ENCODE results near the gene NDP.

Gene NDP

GRCh38 chrX:43985511-43985910 lies 12.3 kb upstream of the NDP start:
- ATAC-seq, result no peak
- Mint-ChIP-seq H3K36me3 (ENCODE audit: low read depth) (no peaks in the 10 kb centered on the region), H3K27me3 (peaks cover 2% of the 10 kb centered on the region), H3K9me3 (no peaks in the 10 kb centered on the region), H3K27ac (no peak overlapping the region), H3K4me3 (no peak overlapping the region), H3K4me1 (no peaks in the 10 kb centered on the region)
- no peak for DNase-seq

DNA sequence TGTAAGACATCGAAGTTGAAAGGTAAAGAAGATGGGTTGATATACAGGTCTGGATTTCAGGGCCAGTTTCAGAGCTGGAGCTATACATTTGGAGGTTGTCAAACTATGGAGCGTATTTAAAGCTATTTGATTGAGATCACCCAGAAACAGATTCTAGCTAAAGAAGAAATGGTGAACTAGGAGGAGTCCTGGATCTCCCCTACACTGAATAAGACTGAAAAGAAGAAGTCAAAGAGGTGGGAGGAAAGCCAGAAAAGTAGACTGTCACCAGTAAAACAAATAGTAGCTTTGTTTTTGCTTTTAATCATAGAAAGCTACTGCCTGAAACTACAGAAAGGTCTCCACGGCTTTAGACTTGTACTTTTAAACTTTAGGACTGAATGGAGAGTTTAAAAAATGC lies 5.0 kb upstream of the NDP start:
- Mint-ChIP-seq H3K9me3 (no peaks in the 10 kb centered on the region), H3K4me1 (peaks cover 9% of the 10 kb centered on the region), H3K36me3 (ENCODE audit: low read depth) (no peaks in the 10 kb centered on the region), H3K27me3 (peaks cover 15% of the 10 kb centered on the region), H3K4me3 (no peak overlapping the region), H3K27ac (no peak overlapping the region)
- ATAC-seq (no peak), DNase-seq (no peak)

DNA sequence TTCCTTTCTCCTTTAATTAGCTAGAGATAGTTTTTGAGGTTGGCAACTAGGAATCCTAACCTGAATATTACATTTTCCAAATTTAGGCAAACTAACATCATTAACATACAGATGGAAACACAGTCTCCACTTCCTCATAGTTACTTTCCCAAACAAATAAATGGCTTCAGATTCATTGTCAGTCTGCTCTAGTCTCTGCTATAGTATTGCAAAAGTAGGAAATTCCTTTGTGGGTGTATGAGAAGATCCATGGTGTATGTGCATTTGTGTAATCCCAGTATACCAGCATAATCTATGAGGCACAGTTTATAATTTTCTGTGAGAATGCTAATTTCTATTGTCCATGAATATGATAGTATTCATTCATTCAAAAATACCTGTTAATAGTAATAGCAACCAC lies 3.0 kb upstream of the NDP start:
- ATAC-seq (no peak), DNase-seq (no peak)
- H3K27me3 Mint-ChIP-seq, result peaks cover 26% of the 10 kb centered on the region
- peaks cover 10% of the 10 kb centered on the region for H3K4me1 Mint-ChIP-seq
- no peaks in the 10 kb centered on the region for H3K9me3 Mint-ChIP-seq
- H3K4me3 Mint-ChIP-seq, result no peak overlapping the region
- H3K36me3 Mint-ChIP-seq (ENCODE audit: low read depth), result no peaks in the 10 kb centered on the region
- no peak overlapping the region for H3K27ac Mint-ChIP-seq

GRCh38 chrX:43975796-43976195 lies 2.6 kb upstream of the NDP start:
- H3K9me3 Mint-ChIP-seq, result no peaks in the 10 kb centered on the region
- no peak overlapping the region for H3K4me3 Mint-ChIP-seq
- H3K36me3 Mint-ChIP-seq (ENCODE audit: low read depth), result no peaks in the 10 kb centered on the region
- peaks cover 10% of the 10 kb centered on the region for H3K4me1 Mint-ChIP-seq
- DNase-seq (no peak), ATAC-seq (no peak)
- H3K27me3 Mint-ChIP-seq, result peaks cover 26% of the 10 kb centered on the region
- no peak overlapping the region for H3K27ac Mint-ChIP-seq

DNA sequence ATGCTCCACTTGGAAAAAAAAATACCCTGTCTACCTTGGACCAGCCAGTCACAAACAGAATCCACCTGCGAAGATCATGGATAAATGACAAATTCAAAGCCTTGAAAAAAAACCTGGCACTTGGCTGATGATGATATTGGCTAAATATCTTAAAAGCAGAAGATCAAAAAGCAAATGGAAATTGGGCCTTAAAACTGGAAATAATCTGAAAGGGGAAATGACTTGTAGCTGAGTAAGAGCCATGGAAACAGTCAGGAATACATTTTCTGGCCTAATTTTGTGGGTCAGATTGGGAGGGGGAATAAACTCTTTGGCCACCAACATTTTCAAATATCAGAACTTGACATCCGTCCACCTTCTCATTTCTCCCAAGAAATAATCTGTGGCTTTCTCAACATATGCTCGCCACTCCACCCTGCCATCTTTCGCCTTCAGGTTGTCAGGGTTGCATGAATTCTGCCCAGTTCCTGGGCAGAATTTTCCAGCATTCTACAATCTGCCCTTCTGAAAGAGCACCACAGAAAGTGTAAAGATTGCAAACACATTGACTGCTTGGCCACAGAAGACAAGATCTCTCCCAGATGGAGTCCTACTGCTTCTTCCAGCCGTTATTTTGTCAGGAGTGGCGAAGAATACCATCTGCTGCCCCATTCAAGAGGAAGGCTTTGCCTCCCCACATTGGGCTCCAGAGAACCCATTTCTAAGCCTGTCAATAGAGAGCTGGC lies 1.7 kb upstream of the NDP start:
- DNase-seq (no peak), ATAC-seq (no peak)
- Mint-ChIP-seq H3K36me3 (ENCODE audit: low read depth) (no peaks in the 10 kb centered on the region), H3K9me3 (no peaks in the 10 kb centered on the region), H3K4me1 (peaks cover 12% of the 10 kb centered on the region), H3K4me3 (no peak overlapping the region), H3K27ac (no peak overlapping the region), H3K27me3 (peaks cover 26% of the 10 kb centered on the region)

GRCh38 chrX:43974100-43974475 lies 898 bp upstream of the NDP start:
- Mint-ChIP-seq H3K4me3 (peak overlapping the region; percentile 48), H3K27ac (no peak overlapping the region), H3K27me3 (peaks cover 26% of the 10 kb centered on the region), H3K36me3 (ENCODE audit: low read depth) (no peaks in the 10 kb centered on the region), H3K9me3 (no peaks in the 10 kb centered on the region), H3K4me1 (peaks cover 12% of the 10 kb centered on the region)
- DNase-seq (no peak), ATAC-seq (no peak)

DNA sequence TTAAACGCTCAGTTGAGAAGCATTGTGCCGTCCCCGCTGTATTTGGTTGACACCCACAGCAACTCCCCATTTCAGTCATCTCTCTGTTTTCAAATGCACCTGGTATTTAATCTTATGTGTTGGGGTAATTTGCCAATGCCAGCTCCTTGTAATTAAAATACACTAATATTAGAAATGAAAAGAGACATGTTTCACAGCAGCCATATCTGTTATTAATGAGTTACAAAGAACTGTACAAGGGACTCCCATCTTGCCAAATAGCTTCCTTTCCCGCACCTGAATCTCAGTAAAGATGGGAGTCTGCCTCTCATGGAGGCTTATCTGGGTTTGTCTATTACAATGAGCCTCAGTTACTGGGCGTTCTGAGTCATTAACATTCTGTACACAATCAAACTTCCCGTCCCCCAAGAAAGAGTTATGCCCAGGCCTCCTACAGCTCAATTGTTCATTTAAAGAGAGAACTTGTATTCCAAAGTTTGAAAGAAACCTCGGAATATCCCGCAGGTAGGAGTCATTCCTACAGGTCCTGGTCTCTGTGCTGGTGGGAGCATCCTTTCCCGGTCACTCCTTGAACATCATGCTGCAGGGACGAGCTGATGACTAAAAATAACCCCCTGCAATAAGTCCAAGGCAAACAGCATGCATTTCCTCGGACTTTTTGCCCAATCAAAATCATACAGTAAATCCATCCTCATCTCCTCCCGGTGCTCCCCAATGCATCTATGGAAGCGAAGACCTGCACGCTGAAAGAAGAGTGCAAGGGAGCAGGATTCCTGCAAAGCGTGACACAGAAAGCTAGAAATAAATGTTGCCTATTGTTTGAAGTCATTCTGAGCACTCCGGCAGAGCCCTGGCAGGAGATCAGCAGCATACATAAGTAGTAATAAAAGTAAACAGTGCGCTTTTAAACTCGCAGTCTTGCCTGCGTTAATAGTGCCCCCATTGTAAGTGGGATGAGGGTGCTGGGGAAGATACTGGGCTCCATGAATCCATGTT lies 926 bp downstream of the NDP start:
- Mint-ChIP-seq H3K27ac (no peak overlapping the region), H3K4me1 (peaks cover 12% of the 10 kb centered on the region), H3K27me3 (peaks cover 28% of the 10 kb centered on the region), H3K9me3 (no peaks in the 10 kb centered on the region), H3K4me3 (no peak overlapping the region), H3K36me3 (ENCODE audit: low read depth) (no peaks in the 10 kb centered on the region)
- no peak for ATAC-seq
- no peak for DNase-seq

DNA sequence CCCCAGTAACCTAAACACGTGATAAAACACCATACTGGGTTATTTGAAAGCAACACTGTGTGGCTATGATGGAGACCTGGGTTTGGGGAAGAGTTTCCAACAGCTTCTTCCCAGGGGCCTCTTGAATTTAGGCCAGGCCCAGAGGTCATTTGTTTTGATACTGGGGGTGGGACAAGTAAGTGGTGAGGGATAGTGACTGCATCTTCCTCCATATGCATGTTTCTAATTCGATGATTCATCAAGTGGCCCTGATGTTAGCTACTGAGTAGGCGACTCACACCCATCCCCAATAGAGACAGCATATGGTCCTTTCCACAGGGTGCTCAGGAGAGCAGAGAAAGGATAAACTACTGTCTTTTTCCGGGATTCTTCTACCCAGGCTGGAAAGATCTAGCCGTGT lies 2.7 kb downstream of the NDP start:
- Mint-ChIP-seq H3K4me3 (no peak overlapping the region), H3K36me3 (ENCODE audit: low read depth) (no peaks in the 10 kb centered on the region), H3K4me1 (peaks cover 12% of the 10 kb centered on the region), H3K27me3 (peaks cover 28% of the 10 kb centered on the region), H3K9me3 (no peaks in the 10 kb centered on the region), H3K27ac (no peak overlapping the region)
- ATAC-seq (no peak), DNase-seq (no peak)

DNA sequence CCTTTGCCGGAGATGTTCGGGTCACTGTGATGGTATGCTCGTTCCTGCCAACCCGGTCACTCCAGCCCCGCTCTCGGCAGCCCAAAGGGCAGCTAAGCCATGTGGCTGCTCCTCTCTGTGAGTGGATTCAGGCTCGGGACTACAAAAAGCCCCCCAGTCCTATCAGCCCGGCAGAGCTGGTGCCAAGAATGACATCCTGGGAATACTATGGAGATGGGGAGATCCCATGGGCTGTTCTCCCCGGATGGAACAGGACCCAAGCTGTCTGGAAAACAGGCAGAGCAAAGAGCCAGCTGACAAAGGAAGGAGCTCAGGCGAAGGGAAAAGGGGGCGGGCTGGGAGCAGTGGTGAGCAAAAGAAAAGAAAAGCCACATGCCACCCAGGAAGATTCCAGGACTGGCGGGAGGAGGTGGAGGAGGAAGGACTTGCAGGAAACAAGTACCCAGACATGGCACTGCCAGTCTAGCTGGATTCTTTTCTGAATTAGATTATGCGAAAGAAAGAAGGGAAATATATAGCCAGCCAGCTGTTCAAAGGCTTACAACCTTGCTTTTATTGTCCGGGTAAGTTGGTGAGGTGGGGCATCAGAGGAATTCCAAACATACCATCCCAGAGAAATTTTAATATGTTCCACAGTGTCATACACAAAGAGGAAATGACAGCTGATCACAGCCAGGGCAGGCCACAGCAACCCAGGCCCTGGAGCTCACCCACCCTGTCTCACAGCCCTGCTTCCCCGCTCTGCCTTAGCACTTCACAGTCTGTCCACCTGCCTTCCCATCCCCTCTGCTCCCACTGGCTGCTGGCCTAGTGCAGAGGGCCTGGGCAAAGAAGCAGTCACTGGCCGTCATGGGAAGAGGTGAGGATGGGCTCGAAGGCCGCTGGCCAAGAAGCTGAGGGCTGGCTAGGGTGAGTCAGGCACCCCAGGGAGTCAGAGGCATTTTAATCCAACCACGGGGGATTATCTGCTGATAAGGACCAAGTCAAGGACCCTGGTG lies 3.4 kb downstream of the NDP start:
- ATAC-seq (no peak), DNase-seq (no peak)
- H3K36me3 Mint-ChIP-seq (ENCODE audit: low read depth), result no peaks in the 10 kb centered on the region
- H3K27me3 Mint-ChIP-seq, result peaks cover 24% of the 10 kb centered on the region
- H3K9me3 Mint-ChIP-seq, result no peaks in the 10 kb centered on the region
- H3K27ac Mint-ChIP-seq, result no peak overlapping the region
- no peak overlapping the region for H3K4me3 Mint-ChIP-seq
- H3K4me1 Mint-ChIP-seq, result peaks cover 12% of the 10 kb centered on the region

DNA sequence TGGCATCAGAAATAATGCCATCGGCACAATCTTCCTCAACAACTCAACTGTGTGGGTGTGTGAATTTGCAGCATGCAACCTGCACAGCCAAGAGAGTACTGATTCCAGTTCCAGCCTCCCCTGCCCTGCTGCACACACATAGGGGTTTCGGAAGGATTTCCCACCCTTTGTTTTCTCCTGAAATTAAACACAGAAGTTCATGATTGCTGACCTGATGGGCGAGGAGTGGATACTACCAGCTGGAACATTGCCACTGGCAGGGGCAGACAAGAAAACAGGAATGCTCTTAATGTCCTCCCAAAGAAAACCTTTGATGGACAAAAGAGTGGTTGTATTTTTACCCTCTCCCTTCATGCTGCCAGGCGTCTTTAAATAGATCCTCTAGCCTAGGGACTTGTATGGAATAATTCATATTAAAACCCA lies 4.8 kb downstream of the NDP start:
- H3K4me1 Mint-ChIP-seq, result peaks cover 4% of the 10 kb centered on the region
- no peak overlapping the region for H3K27ac Mint-ChIP-seq

DNA sequence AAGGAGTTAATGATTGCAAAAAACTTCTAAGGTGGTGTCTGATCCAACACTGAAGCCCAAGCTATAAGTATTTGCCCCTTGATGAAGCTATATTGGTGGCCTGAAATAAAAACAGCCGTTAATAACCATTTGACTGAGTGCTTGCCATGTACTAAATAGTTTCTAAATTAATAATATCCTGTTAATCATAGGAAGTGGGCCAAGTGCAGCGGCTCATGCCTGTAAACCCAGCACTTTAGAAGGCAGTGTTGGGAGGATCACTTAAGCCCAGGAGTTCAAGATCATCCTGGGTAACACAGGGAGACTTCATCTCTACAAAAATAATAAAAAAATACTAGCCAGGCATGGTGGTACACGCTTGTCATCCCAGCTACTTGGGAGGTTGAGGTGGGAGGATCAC lies 8.3 kb downstream of the NDP start:
- no peak overlapping the region for H3K4me3 Mint-ChIP-seq
- ATAC-seq (no peak), DNase-seq (no peak)
- H3K4me1 Mint-ChIP-seq, result no peaks in the 10 kb centered on the region
- peaks cover 1% of the 10 kb centered on the region for H3K27me3 Mint-ChIP-seq
- H3K9me3 Mint-ChIP-seq, result no peaks in the 10 kb centered on the region
- no peaks in the 10 kb centered on the region for H3K36me3 Mint-ChIP-seq (ENCODE audit: low read depth)
- no peak overlapping the region for H3K27ac Mint-ChIP-seq

More for the DNA sequence above, 4.8 kb downstream of the NDP start:
- no peak for DNase-seq
- no peaks in the 10 kb centered on the region for H3K36me3 Mint-ChIP-seq (ENCODE audit: low read depth)
- peaks cover 14% of the 10 kb centered on the region for H3K27me3 Mint-ChIP-seq
- H3K4me3 Mint-ChIP-seq, result no peak overlapping the region
- H3K9me3 Mint-ChIP-seq, result no peaks in the 10 kb centered on the region
- no peak for ATAC-seq

GRCh38 chrX:43963726-43964125 lies 9.5 kb downstream of the NDP start:
- no peak overlapping the region for H3K4me3 Mint-ChIP-seq
- peaks cover 1% of the 10 kb centered on the region for H3K27me3 Mint-ChIP-seq
- no peaks in the 10 kb centered on the region for H3K9me3 Mint-ChIP-seq
- no peaks in the 10 kb centered on the region for H3K36me3 Mint-ChIP-seq (ENCODE audit: low read depth)
- no peak for DNase-seq
- H3K4me1 Mint-ChIP-seq, result peaks cover under 1% of the 10 kb centered on the region
- H3K27ac Mint-ChIP-seq, result no peak overlapping the region
- ATAC-seq, result no peak

GRCh38 chrX:43962636-43963035 lies 10.6 kb downstream of the NDP start:
- H3K27ac Mint-ChIP-seq, result no peak overlapping the region
- DNase-seq (no peak), ATAC-seq (no peak)
- H3K9me3 Mint-ChIP-seq, result no peaks in the 10 kb centered on the region
- H3K36me3 Mint-ChIP-seq (ENCODE audit: low read depth), result no peaks in the 10 kb centered on the region
- no peak overlapping the region for H3K4me3 Mint-ChIP-seq
- H3K4me1 Mint-ChIP-seq, result peaks cover 4% of the 10 kb centered on the region
- peaks cover 3% of the 10 kb centered on the region for H3K27me3 Mint-ChIP-seq

- H3K4me1 Mint-ChIP-seq, result peaks cover 4% of the 10 kb centered on the region
- no peak overlapping the region for H3K27ac Mint-ChIP-seq
- DNase-seq (no peak), ATAC-seq (no peak)
- no peak overlapping the region for H3K4me3 Mint-ChIP-seq
- no peaks in the 10 kb centered on the region for H3K36me3 Mint-ChIP-seq (ENCODE audit: low read depth)
- H3K27me3 Mint-ChIP-seq, result peaks cover 1% of the 10 kb centered on the region
- H3K9me3 Mint-ChIP-seq, result no peaks in the 10 kb centered on the region
Measured at GRCh38 chrX:43961699-43962098, 11.5 kb downstream of the NDP start.
